ENCODE measurements around the gene MMS19. TPM values are rescaled to one million over a fixed set of nuclear protein-coding genes. Genes with fewer than 3 reads are reported as not detected.

The MMS19 gene
- total RNA-seq, 1 experiment from 2014 or later = 70.6 TPM

DNA sequence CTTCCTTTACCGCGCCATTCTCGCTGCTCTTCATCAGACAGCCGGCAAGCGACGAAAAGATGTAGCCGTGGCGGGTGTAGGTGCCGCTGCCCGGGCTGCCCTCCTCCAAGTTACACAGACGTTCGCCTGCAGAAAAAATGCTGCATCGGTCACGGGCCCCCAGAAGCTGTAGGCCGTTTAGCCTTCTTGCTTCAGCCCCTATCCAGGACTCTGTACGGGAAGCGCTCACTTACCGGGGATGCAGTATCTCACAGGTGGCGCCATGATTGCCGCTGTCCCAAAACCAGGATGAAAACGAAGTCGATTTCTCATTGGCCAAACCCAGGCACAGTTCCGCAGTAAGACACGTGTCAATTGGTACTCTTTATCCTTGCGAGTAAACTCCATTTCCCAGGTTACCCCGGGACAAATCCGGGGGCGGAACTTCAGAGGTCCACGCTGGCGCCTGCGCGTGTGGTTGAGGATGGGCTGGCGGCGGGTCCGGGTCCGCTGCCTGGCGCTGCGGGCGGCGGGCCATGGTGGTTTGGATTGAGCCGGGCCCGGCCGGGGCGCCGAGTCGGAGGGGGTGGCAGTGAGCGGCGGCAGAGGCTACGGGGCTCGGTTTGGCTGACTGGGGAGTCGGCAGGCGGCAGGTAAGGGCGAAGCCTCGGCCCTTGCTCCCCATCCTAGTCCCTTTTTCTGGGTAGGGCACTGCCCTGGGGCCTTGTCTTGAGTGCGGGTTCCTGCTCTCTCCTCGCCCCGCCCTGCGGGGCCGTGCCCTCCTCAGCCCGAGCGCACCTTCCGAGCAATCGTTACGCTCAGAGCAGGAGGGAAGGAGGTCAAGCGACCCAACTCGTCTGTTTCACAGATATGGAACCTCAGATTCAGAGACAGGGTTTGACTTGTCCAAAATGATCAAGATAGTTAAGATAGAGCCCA is 52.2 kb downstream of the MMS19 start, which contains the start of the genes EXOSC1 and ZDHHC16:
EXOSC1 (minus strand) TSS at position 285 of the 918 bp plus-strand sequence; CDS start at position 264, 21 bp downstream.
ZDHHC16 (plus strand) TSS at position 454 of the 918 bp plus-strand sequence. CDS start 5,501 bp downstream, outside the sequence.
- H3K27me3 ChIP-seq (replicated peaks; ENCODE audit: insufficient read depth, low read depth, low read length, poor library complexity) = no peaks in the 10 kb centered on the region
- peaks cover 14% of the 10 kb centered on the region for H3K4me1 ChIP-seq (ENCODE audit: insufficient read depth, low read length, poor library complexity, severe bottlenecking)
- H3K4me3 ChIP-seq (ENCODE audit: low read depth, low read length, poor library complexity, severe bottlenecking) = peak within 1 kb of the TSS; percentile 95
- intact Hi-C loops (cut with micrococcal nuclease; ENCODE audit: unreplicated experiment) = no loop called here
- ChIA-PET CTCF (no interaction called here), POLR2A (ENCODE audit: low non-redundant PET) (no interaction called here)
- no peaks in the 10 kb centered on the region for H3K9me3 ChIP-seq (ENCODE audit: low read depth, low read length, poor library complexity, severe bottlenecking)
- peak within 1 kb of the TSS; percentile 76 for H3K27ac ChIP-seq (ENCODE audit: low read depth, low read length, poor library complexity, severe bottlenecking)
- TF ChIP-seq EZH2 (IDR thresholded peaks at IDR 0.05; ENCODE audit: borderline replicate concordance, low read depth, low read length, poor library complexity, severe bottlenecking) = no peak
- TF ChIP-seq, protein P1, sequence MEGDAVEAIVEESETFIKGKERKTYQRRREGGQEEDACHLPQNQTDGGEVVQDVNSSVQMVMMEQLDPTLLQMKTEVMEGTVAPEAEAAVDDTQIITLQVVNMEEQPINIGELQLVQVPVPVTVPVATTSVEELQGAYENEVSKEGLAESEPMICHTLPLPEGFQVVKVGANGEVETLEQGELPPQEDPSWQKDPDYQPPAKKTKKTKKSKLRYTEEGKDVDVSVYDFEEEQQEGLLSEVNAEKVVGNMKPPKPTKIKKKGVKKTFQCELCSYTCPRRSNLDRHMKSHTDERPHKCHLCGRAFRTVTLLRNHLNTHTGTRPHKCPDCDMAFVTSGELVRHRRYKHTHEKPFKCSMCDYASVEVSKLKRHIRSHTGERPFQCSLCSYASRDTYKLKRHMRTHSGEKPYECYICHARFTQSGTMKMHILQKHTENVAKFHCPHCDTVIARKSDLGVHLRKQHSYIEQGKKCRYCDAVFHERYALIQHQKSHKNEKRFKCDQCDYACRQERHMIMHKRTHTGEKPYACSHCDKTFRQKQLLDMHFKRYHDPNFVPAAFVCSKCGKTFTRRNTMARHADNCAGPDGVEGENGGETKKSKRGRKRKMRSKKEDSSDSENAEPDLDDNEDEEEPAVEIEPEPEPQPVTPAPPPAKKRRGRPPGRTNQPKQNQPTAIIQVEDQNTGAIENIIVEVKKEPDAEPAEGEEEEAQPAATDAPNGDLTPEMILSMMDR (conservative IDR thresholded peaks at IDR 0.05; ENCODE audit: low read depth, low read length) = peak; percentile 33; the same call in 1 of the 2 replicates
- H3K36me3 ChIP-seq (ENCODE audit: insufficient read depth, low read length, poor library complexity, severe bottlenecking) = peaks cover 3% of the 10 kb centered on the region
- peak; percentile 98 for DNase-seq (ENCODE audit: low spot score)
- BruUV-seq (replicated peaks) = TSS peak; percentile 71

DNA sequence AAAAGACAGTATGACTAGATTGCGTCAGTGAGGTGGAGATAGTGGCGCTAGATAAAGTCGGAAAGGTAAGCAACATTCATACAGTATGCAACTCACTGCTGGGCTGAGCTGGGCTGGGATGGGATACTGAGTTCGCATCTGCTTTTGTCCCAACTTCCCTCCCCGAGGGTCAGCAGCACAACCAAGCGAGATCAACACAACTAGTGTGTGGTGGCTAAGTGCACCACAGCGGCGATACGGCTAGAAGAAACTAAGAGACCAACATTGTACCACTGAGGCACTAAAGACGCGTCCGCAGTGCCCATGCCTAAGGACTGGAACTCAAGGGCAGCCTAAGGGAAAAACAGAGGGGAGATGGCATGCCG is 52.9 kb downstream of the MMS19 start:
- Histone ChIP-seq H3K4me3 (ENCODE audit: low read depth, low read length, poor library complexity, severe bottlenecking) (peak overlapping the region; percentile 95), H3K27ac (ENCODE audit: low read depth, low read length, poor library complexity, severe bottlenecking) (peak overlapping the region; percentile 76), H3K27me3 (replicated peaks; ENCODE audit: insufficient read depth, low read depth, low read length, poor library complexity) (no peaks in the 10 kb centered on the region), H3K9me3 (ENCODE audit: low read depth, low read length, poor library complexity, severe bottlenecking) (no peaks in the 10 kb centered on the region), H3K36me3 (ENCODE audit: insufficient read depth, low read length, poor library complexity, severe bottlenecking) (peaks cover 6% of the 10 kb centered on the region), H3K4me1 (ENCODE audit: insufficient read depth, low read length, poor library complexity, severe bottlenecking) (peaks cover 14% of the 10 kb centered on the region)
- intact Hi-C loops (cut with micrococcal nuclease; ENCODE audit: unreplicated experiment) = no loop called here
- TF ChIP-seq, protein P1 (conservative IDR thresholded peaks at IDR 0.05; ENCODE audit: low read depth, low read length) = no peak
- no peak for TF ChIP-seq EZH2 (IDR thresholded peaks at IDR 0.05; ENCODE audit: borderline replicate concordance, low read depth, low read length, poor library complexity, severe bottlenecking)
- POLR2A ChIA-PET (ENCODE audit: low non-redundant PET) = no interaction called here
- DNase-seq (ENCODE audit: low spot score) = no peak
- CTCF ChIA-PET = no interaction called here
- BruUV-seq (replicated peaks) = TSS peak; percentile 47

DNA sequence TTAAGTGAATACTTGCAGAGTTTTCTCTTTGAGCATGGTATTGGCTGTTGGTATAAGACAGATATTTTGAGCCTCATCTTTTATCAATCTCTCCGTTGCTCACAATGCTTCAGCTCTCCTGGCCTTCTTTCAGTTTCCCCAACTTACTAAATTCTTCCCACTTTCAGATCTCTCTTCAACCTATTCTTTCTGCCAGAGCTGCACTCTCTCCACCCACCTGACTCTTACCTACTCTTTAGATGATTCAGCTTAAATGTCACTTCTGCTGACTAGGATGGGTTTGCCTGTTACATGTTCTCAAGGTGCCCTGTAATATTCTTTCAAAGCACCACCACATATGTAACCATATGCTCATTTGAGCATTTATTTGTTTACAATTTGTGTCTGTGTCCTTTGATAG is 54.0 kb downstream of the MMS19 start:
- peaks cover 6% of the 10 kb centered on the region for H3K36me3 ChIP-seq (ENCODE audit: insufficient read depth, low read length, poor library complexity, severe bottlenecking)
- H3K27me3 ChIP-seq (replicated peaks; ENCODE audit: insufficient read depth, low read depth, low read length, poor library complexity) = no peaks in the 10 kb centered on the region
- H3K4me3 ChIP-seq (ENCODE audit: low read depth, low read length, poor library complexity, severe bottlenecking) = no peak overlapping the region
- CTCF ChIA-PET = interaction anchor here (0.7 kb wide), 1 partner anchor 288 kb away, joined by 3 read pairs; no protein-coding TSS in a partner anchor
- no peak for DNase-seq (ENCODE audit: low spot score)
- intact Hi-C loops (cut with micrococcal nuclease; ENCODE audit: unreplicated experiment) = no loop called here
- BruUV-seq (replicated peaks) = no TSS peak
- TF ChIP-seq, protein P1 (conservative IDR thresholded peaks at IDR 0.05; ENCODE audit: low read depth, low read length) = no peak
- TF ChIP-seq EZH2 (IDR thresholded peaks at IDR 0.05; ENCODE audit: borderline replicate concordance, low read depth, low read length, poor library complexity, severe bottlenecking) = no peak
- no peaks in the 10 kb centered on the region for H3K9me3 ChIP-seq (ENCODE audit: low read depth, low read length, poor library complexity, severe bottlenecking)
- H3K4me1 ChIP-seq (ENCODE audit: insufficient read depth, low read length, poor library complexity, severe bottlenecking) = peaks cover 14% of the 10 kb centered on the region
- POLR2A ChIA-PET (ENCODE audit: low non-redundant PET) = no interaction called here
- H3K27ac ChIP-seq (ENCODE audit: low read depth, low read length, poor library complexity, severe bottlenecking) = no peak overlapping the region

All from A673 (cell line).